Psoas muscle (tissue), 8 donors: ENCODE results near the gene TANC1. TPM values are rescaled to one million over a fixed set of nuclear protein-coding genes. Genes with fewer than 3 reads are reported as not detected.

ENCODE experiments used
- ATAC-seq, 4 donors: fragments of 200-7000 bp; cut with Tn5 transposase; one replicate each; pipeline ENCODE4 v1.9.1; 2020; ENCODE audit warnings: moderate library complexity in 3 of 4, mild to moderate bottlenecking in 2 of 4
- DNase-seq, 2 donors: peaks; one replicate each; pipeline ENCODE4 v3.0.0-alpha.2; 2020
- H3K27ac ChIP-seq: fragments of 200-600 bp; one replicate; pipeline ENCODE4 v1.8.0; 2022
- H3K27me3 ChIP-seq, 3 donors: fragments of 200-600 bp in 1 of 3; one replicate each; pipeline versions ENCODE4 v1.6.1 to v1.8.0; 2013 to 2022; ENCODE audit warnings: low read length in 2 of 3, mild to moderate bottlenecking in 2 of 3, moderate library complexity in 1 of 3; ENCODE audit not compliant: insufficient read depth in 3 of 3
- H3K36me3 ChIP-seq, 2 donors: fragments of 200-600 bp in 1 of 2; one replicate each; pipeline versions ENCODE4 v1.6.1 to v1.8.0; 2013 to 2022; ENCODE audit warnings: low read depth in 1 of 2, mild to moderate bottlenecking in 1 of 2, moderate library complexity in 1 of 2; ENCODE audit not compliant: insufficient read depth in 1 of 2
- H3K4me1 ChIP-seq: fragments of 200-600 bp; one replicate; pipeline ENCODE4 v1.8.0; 2022
- H3K4me3 ChIP-seq: fragments of 200-600 bp; one replicate; pipeline ENCODE4 v1.8.0; 2022; ENCODE audit warnings: mild to moderate bottlenecking
- H3K9me3 ChIP-seq: fragments of 200-600 bp; one replicate; pipeline ENCODE4 v1.8.0; 2022
- WGBS, 3 donors: extraction: QIAGEN DNeasy Blood & Tissue Kit; methylation state at CpG; one replicate each; pipeline versions ENCODE4 v1.1.6 to v1.1.7; 2013; 5-methylcytosine and 5-hydroxymethylcytosine counted together
- intact Hi-C, 2 donors: fragments of 100-400 bp; cut with DNase I; formaldehyde crosslinking; loops; one replicate each; pipeline versions ENCODE4 v1.11.0 to v1.14.2; 2022
- polyA plus RNA-seq, 3 donors: library from polyadenylated mRNA; stranded (reverse); fragments of 200-250 nt; gene quantifications; one replicate each; pipeline ENCODE4 v1.2.3, GENCODE V29; 2013
- total RNA-seq, 4 donors: library from RNA; stranded (reverse); fragmentation: NEBNext Ultra II Directional in 2 of 4; extraction: Animal tissue kit (Norgen Biotek cat#: 25700) in 2 of 4; gene quantifications; one replicate each; pipeline versions ENCODE4 v1.2.1 to v1.2.4, GENCODE V29; 2021 to 2023
- TF ChIP-seq, protein P1 (sequence below): fragments of 200-600 bp; IDR thresholded peaks from one replicate; pipeline ENCODE4 v1.8.0; 2022; ENCODE audit warnings: antibody characterized with exemption
- donor health status: healthy with polysubstance abuse.
- donor health status: DM: no; HTN: no; CAD: no; lungs with moderate emphysema.
- donor health status: Bipolar disorder and iron deficiency.
- donor health status: healthy.
- donor health status: DM: yes; HTN: yes; CAD: no.
- donor health status: DM: no; HTN: no; CAD: no.
- donor health status: DM: no; HTN: no; CAD: no.
- donor health status: DM: yes; HTN: yes; CAD: no.

The TANC1 gene
- total and polyA plus RNA-seq, 7 donors, result 1.9 to 7.5 (median 3.2) TPM

DNA sequence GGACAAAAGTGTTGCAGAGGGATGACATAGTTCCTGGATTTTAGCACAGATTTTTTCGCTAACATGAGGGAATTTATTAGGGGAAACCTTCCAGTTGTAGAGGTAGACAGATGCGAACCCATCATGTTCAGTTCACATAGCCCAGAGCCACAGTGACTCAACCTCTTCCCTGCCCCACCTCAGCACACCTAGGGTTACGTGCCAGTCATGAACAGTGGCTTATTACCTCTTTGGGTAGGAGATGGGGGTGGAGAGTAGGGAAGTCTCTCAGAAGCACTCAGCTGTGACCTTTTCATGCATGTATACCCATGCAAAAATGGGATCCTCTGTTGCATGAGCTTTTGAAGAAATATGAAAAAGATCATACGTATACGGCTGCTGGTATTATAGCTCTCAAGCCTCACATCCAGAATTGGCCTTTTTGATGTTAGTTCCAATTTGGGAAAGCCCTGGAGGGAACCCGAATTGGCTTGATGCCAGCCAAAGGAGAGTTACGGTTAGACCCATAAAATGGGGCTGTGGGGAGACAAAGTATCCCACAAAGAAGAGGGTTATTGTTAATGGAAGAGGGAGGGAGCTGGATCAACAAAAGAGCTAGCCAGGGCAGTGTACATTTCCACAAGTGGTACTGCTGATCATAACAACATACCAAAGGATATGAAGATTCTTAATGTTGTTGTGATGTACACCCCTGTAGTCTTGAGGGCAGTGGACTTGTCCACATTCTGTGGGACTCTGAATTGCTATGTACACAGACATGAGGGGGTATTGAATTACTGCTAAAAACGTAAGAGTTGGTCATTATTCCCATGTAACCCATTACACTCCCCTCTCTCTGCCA is 4.9 kb downstream of the TANC1 start:
- 71 to 77% (median 72%) methylated on average over 8 of the region's 8 CpGs for WGBS, 3 donors
- DNase-seq (no peak), ATAC-seq (no peak)
- H3K36me3 ChIP-seq, result no peaks in the 10 kb centered on the region
- H3K27ac ChIP-seq, result no peak overlapping the region
- H3K9me3 ChIP-seq, result no peaks in the 10 kb centered on the region
- TF ChIP-seq, protein P1, sequence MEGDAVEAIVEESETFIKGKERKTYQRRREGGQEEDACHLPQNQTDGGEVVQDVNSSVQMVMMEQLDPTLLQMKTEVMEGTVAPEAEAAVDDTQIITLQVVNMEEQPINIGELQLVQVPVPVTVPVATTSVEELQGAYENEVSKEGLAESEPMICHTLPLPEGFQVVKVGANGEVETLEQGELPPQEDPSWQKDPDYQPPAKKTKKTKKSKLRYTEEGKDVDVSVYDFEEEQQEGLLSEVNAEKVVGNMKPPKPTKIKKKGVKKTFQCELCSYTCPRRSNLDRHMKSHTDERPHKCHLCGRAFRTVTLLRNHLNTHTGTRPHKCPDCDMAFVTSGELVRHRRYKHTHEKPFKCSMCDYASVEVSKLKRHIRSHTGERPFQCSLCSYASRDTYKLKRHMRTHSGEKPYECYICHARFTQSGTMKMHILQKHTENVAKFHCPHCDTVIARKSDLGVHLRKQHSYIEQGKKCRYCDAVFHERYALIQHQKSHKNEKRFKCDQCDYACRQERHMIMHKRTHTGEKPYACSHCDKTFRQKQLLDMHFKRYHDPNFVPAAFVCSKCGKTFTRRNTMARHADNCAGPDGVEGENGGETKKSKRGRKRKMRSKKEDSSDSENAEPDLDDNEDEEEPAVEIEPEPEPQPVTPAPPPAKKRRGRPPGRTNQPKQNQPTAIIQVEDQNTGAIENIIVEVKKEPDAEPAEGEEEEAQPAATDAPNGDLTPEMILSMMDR, result no peak
- no peaks in the 10 kb centered on the region for H3K4me1 ChIP-seq
- no peaks in the 10 kb centered on the region for H3K27me3 ChIP-seq
- intact Hi-C loops, result no loop called here
- no peak overlapping the region for H3K4me3 ChIP-seq

- H3K27ac ChIP-seq, result no peak overlapping the region
These were observed 7.0 kb downstream of the TANC1 start for GRCh38 chr2:158975271-158975921.

DNA sequence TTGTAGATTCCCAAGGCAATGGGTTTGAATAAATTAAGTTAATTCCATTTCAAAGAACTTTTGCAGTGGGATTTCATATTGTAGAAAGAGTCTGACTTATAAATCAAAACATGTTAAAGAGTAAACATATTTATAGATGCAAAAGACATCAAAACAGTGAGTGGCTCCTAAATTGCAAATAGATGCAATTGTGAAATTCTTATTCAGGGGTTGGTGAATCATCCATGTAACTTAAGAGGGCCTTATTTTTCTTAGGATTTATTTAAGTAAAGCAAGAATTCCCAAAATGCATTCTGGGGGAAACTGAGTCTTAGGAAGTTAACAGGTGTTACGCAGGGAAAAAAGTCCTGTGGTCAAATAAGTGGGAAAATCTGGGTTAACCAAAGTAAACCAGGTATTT is 11.3 kb downstream of the TANC1 start:
- Histone ChIP-seq H3K36me3 (no peaks in the 10 kb centered on the region), H3K4me1 (peaks cover 5% of the 10 kb centered on the region), H3K27me3 (no peaks in the 10 kb centered on the region), H3K9me3 (no peaks in the 10 kb centered on the region), H3K4me3 (no peak overlapping the region), H3K27ac (no peak overlapping the region)
- TF ChIP-seq, protein P1, result no peak
- 100% methylated on average over 1 of the region's 1 CpG for WGBS, 3 donors
- ATAC-seq (no peak), DNase-seq (no peak)
- intact Hi-C loops, result no loop called here

More at GRCh38 chr2:158975271-158975921, 7.0 kb downstream of the TANC1 start:
- TF ChIP-seq, protein P1, result no peak
- H3K27me3 ChIP-seq, result no peaks in the 10 kb centered on the region
- H3K9me3 ChIP-seq, result no peaks in the 10 kb centered on the region
- ATAC-seq (no peak), DNase-seq (no peak)
- H3K36me3 ChIP-seq, result no peaks in the 10 kb centered on the region
- no peak overlapping the region for H3K4me3 ChIP-seq
- intact Hi-C loops, result no loop called here
- 94 to 98% (median 95%) methylated on average over 9 of the region's 9 CpGs for WGBS, 3 donors
- H3K4me1 ChIP-seq, result no peaks in the 10 kb centered on the region

GRCh38 chr2:158984604-158985135 is 16.2 kb downstream of the TANC1 start:
- no peak overlapping the region for H3K4me3 ChIP-seq
- H3K36me3 ChIP-seq, result no peaks in the 10 kb centered on the region
- TF ChIP-seq, protein P1, result no peak
- WGBS, 3 donors, result 21 to 35% (median 22%) methylated on average over 5 of the region's 5 CpGs
- no peak overlapping the region for H3K27ac ChIP-seq
- intact Hi-C loops, result no loop called here
- ATAC-seq, result peak; percentile 68 to 87 (median 74)
- H3K4me1 ChIP-seq, result peaks cover 13% of the 10 kb centered on the region
- H3K27me3 ChIP-seq, result no peaks in the 10 kb centered on the region
- no peak for DNase-seq
- H3K9me3 ChIP-seq, result no peaks in the 10 kb centered on the region
